Hepatocyte (in vitro differentiated cells): Measurements from ENCODE around the gene CARD11.

ENCODE experiments used
- CTCF ChIP-seq: fragments of 200-600 bp; sonication (generic); IDR thresholded peaks from 2 replicates; pipeline ENCODE4 v1.5.1; 2016; ENCODE audit warnings: antibody characterized with exemption, mild to moderate bottlenecking; ENCODE audit not compliant: poor library complexity
- EZH2 ChIP-seq: fragments of 200-600 bp; sonication (generic); IDR thresholded peaks from 2 replicates; pipeline ENCODE4 v1.6.1; 2016; ENCODE audit warnings: antibody characterized with exemption, mild to moderate bottlenecking, borderline replicate concordance

- no peak for TF ChIP-seq CTCF
- no peak for TF ChIP-seq EZH2
Observed at GRCh38 chr7:2920041-2920440, 123.6 kb downstream of the CARD11 start.
